Endothelial cell of umbilical vein (primary cell): Measurements from ENCODE around the gene RBMS2. TPM values are rescaled to one million over a fixed set of nuclear protein-coding genes. Genes with fewer than 3 reads are reported as not detected.

Source experiments
- BruUV-seq: library from RNA; stranded (reverse); fragments of 400-500 nt; replicated peaks from 2 replicates; lab custom pipeline; 2021; lab: Mats Ljungman, UMichigan
- CTCF ChIA-PET: fragments of 300-600, 350-600 bp; sonication (Branson Sonifier 250); formaldehyde crosslinking; loops from one replicate; lab custom pipeline; 2021; ENCODE audit warnings: antibody characterized with exemption, inconsistent platforms; lab: Charles Lee
- POLR2A ChIA-PET: fragments of 300-600, 350-600 bp; sonication (Branson Sonifier 250); formaldehyde crosslinking; loops from one replicate; lab custom pipeline; 2021; ENCODE audit warnings: antibody characterized with exemption, inconsistent platforms; lab: Charles Lee
- DNase-seq: peaks from one replicate; pipeline ENCODE4 v3.0.0-alpha.2; 2011; ENCODE audit warnings: low read depth, low spot score
- FAIRE-seq: peaks from 2 replicates; lab custom pipeline; 2011; peaks lifted over from hg19 to GRCh38; lab: Jason Lieb, UNC
- H2AFZ ChIP-seq: 2 replicates; pipeline ENCODE4 v1.6.0; 2012; ENCODE audit warnings: low read depth, low read length, control low read depth, inconsistent platforms
- H3K27ac ChIP-seq: 2 replicates; pipeline ENCODE4 v1.5.1; 2011; ENCODE audit warnings: low read depth, mild to moderate bottlenecking, control low read depth, low read length, moderate library complexity; ENCODE audit not compliant: insufficient read depth
- H3K27me3 ChIP-seq, 2 experiments: 2 replicates each; pipeline versions ENCODE4 v1.6.0 to v1.6.1; 2011; ENCODE audit warnings: low read length in 2 of 2, mixed read lengths in 1 of 2; ENCODE audit not compliant: control insufficient read depth in 2 of 2, insufficient read depth in 2 of 2
- H3K36me3 ChIP-seq, 2 experiments: 2 replicates in 1 of 2; 3 replicates in 1 of 2; pipeline ENCODE4 v1.5.1; 2011; ENCODE audit warnings: low read length in 2 of 2, mild to moderate bottlenecking in 1 of 2, moderate library complexity in 1 of 2; ENCODE audit not compliant: control insufficient read depth in 2 of 2, insufficient read depth in 2 of 2; ENCODE audit errors: extremely low read depth in 1 of 2
- H3K4me1 ChIP-seq: 3 replicates; pipeline ENCODE4 v1.5.1; 2011; ENCODE audit warnings: mild to moderate bottlenecking, low read length; ENCODE audit not compliant: control insufficient read depth, insufficient read depth; ENCODE audit errors: extremely low read depth
- H3K4me2 ChIP-seq: 2 replicates; pipeline ENCODE4 v1.6.1; 2011; ENCODE audit warnings: low read length, control low read depth, mixed read lengths; ENCODE audit not compliant: insufficient read depth
- H3K4me3 ChIP-seq, 3 experiments: fragments of 200-600 bp in 1 of 3; sonication (generic), shearing (Covaris generic) in 1 of 3; replicated peaks in 1 of 3; 2 replicates each; pipeline ENCODE4 v1.5.1; 2011 to 2016; ENCODE audit warnings: control low read depth in 3 of 3, low read length in 3 of 3, mild to moderate bottlenecking in 2 of 3, inconsistent platforms in 1 of 3, low read depth in 1 of 3, moderate library complexity in 1 of 3; ENCODE audit not compliant: insufficient read depth in 1 of 3
- H3K79me2 ChIP-seq: 2 replicates; pipeline ENCODE4 v1.6.0; 2012; ENCODE audit warnings: low read length, inconsistent platforms; ENCODE audit not compliant: control insufficient read depth, insufficient read depth
- H3K9ac ChIP-seq: replicated peaks from 2 replicates; pipeline ENCODE3; 2011; ENCODE audit warnings: low read length, control low read depth; ENCODE audit not compliant: insufficient read depth; ENCODE audit errors: extremely low read depth
- H3K9me1 ChIP-seq: replicated peaks from 3 replicates; pipeline ENCODE4 v1.6.0; 2011; ENCODE audit warnings: mild to moderate bottlenecking, low read length; ENCODE audit not compliant: control insufficient read depth, insufficient read depth; ENCODE audit errors: extremely low read depth
- H3K9me3 ChIP-seq: replicated peaks from 2 replicates; pipeline ENCODE4 v1.5.1; 2012; ENCODE audit warnings: low read length, inconsistent platforms; ENCODE audit not compliant: control insufficient read depth, insufficient read depth
- H4K20me1 ChIP-seq: replicated peaks from 2 replicates; pipeline ENCODE3; 2011; ENCODE audit warnings: mild to moderate bottlenecking, low read length; ENCODE audit not compliant: control insufficient read depth, insufficient read depth; ENCODE audit errors: extremely low read depth
- CTCF ChIP-seq, 2 donors: IDR thresholded peaks; 1 replicate in 1 of 2; 2 replicates in 1 of 2; pipeline ENCODE4 v1.5.1; 2011; ENCODE audit warnings: low read length in 2 of 2, mild to moderate bottlenecking in 2 of 2, moderate library complexity in 2 of 2, control low read depth in 1 of 2, inconsistent platforms in 1 of 2, low read depth in 1 of 2; ENCODE audit not compliant: insufficient read depth in 1 of 2; ENCODE audit errors: extremely low read depth in 1 of 2
- EZH2 ChIP-seq: IDR thresholded peaks from 2 replicates; pipeline ENCODE4 v1.6.1; 2012; ENCODE audit warnings: borderline replicate concordance, low read depth, mild to moderate bottlenecking, moderate library complexity, low read length, inconsistent platforms; ENCODE audit not compliant: severe bottlenecking
- FOS ChIP-seq: IDR thresholded peaks from 2 replicates; pipeline ENCODE4 v1.6.1; 2011; ENCODE audit warnings: mild to moderate bottlenecking, low read length, moderate library complexity, borderline replicate concordance; ENCODE audit not compliant: insufficient read depth
- GATA2 ChIP-seq: IDR thresholded peaks from 2 replicates; pipeline ENCODE4 v1.7.0; 2011; ENCODE audit warnings: low read depth, mild to moderate bottlenecking, moderate library complexity, mixed read lengths, low read length; ENCODE audit not compliant: insufficient read length, insufficient read depth
- JUN ChIP-seq: IDR thresholded peaks from 2 replicates; pipeline ENCODE4 v1.6.1; 2011; ENCODE audit warnings: borderline replicate concordance, low read depth; ENCODE audit not compliant: insufficient read length, insufficient read depth
- MAX ChIP-seq: IDR thresholded peaks from 2 replicates; pipeline ENCODE4 v1.6.1; 2011; ENCODE audit not compliant: insufficient read depth, insufficient read length
- MYC ChIP-seq: IDR thresholded peaks from one replicate; pipeline ENCODE4 v1.6.1; 2011; ENCODE audit warnings: mild to moderate bottlenecking, low read depth, low read length
- POLR2A ChIP-seq: IDR thresholded peaks from 2 replicates; pipeline ENCODE4 v1.6.1; 2012; ENCODE audit warnings: low read depth, mild to moderate bottlenecking, control low read depth, low read length
- POLR2AphosphoS5 ChIP-seq: IDR thresholded peaks from 2 replicates; pipeline ENCODE4 v1.6.1; 2012; ENCODE audit warnings: low read depth, mild to moderate bottlenecking, control low read depth, low read length, moderate library complexity; ENCODE audit not compliant: insufficient read depth
- dilution Hi-C: fragments of 300-500 bp; cut with MboI; formaldehyde crosslinking; loops from one replicate; pipeline ENCODE4 v1.15.0; 2019; ENCODE audit warnings: low sequenced_read_pairs; ENCODE audit not compliant: extremely low pct_ligation_motif_present
- intact Hi-C: fragments of 100-400 bp; cut with micrococcal nuclease; formaldehyde crosslinking; loops from one replicate; pipeline ENCODE4 v1.10.0; 2022
- polyA plus RNA-seq, 4 experiments: library from polyadenylated mRNA; depleted of rRNA in 3 of 4; stranded (reverse) in 3 of 4; unstranded in 1 of 4; fragments of >200 nt; gene quantifications; 2 replicates each; pipeline versions ENCODE4 v1.2.1 to v1.2.3, GENCODE V29; 2011 to 2012; ENCODE audit warnings: missing spikeins in 1 of 4
- total RNA-seq: library from RNA; stranded (reverse); gene quantifications from 2 replicates; pipeline ENCODE4 v1.2.3, GENCODE V29; 2021

Gene RBMS2
- total and polyA plus RNA-seq, 2 donors (not counting 3 experiments of a cell fraction or from before 2014, with no cell fraction given): 66.8 to 103 TPM

DNA sequence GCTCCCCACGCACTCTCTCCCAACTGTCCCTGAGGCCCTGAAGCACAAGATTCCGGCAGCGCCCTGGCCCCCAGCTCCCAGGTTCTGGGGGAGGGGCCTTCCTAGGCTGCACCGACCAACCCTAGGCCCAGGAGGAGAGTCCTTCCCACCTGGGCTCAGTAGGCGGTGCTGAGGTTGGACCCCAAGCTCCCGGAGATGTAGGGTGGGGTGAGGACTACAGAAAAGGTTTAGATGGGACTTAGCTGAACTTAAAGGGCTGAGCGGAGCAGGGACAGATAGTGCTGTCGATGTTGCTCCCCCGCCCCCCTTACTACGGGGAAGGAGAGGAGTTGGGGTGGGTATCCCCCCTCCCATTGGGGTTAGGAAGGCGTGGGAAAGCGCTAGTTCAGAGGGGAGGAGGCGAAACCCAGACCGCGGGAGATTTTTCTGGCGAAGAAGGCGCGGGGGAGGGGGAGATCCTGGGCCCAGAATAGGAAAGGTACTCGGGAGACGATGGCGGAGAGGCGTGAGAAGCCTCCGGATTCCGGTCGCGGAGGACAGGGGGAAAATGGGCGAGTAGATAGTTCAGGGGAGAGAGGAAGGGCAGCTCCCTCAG is 112.7 kb downstream of the RBMS2 start:
- TF ChIP-seq MAX (no peak), POLR2A (no peak), POLR2AphosphoS5 (no peak), MYC (no peak), GATA2 (no peak), FOS (no peak), EZH2 (no peak), CTCF (IDR thresholded peaks at IDR 0.05; ENCODE audit: extremely low read depth in 1 of 2, insufficient read depth in 1 of 2, low read depth in 1 of 2, low read length in 2 of 2) (no peak), JUN (no peak)
- peaks cover 11 to 13% of the 10 kb centered on the region in 2 experiments for H3K36me3 ChIP-seq
- H2AFZ ChIP-seq: peak overlapping the region; percentile 28
- no peak overlapping the region for H3K27ac ChIP-seq
- intact Hi-C loops: no loop called here
- POLR2A ChIA-PET: no interaction called here
- H3K9me1 ChIP-seq: no peaks in the 10 kb centered on the region
- FAIRE-seq: no peak
- peak; percentile 23 for DNase-seq
- H3K27me3 ChIP-seq: no peaks in the 10 kb centered on the region
- peak overlapping the region; percentile 21 to 76 (median 60) for H3K4me3 ChIP-seq
- dilution Hi-C loops: no loop called here
- CTCF ChIA-PET: interaction anchor here (0.7 to 3.9 kb wide), 6 partner anchors 9 to 121 kb away, joined by 3 to 150 read pairs (median 39); partner anchors contain the start of gene RBMS2
- H3K9ac ChIP-seq: peak overlapping the region; percentile 44
- peaks cover 42% of the 10 kb centered on the region for H3K4me1 ChIP-seq
- no peaks in the 10 kb centered on the region for H3K9me3 ChIP-seq
- BruUV-seq: no TSS peak
- peaks cover 22% of the 10 kb centered on the region for H3K79me2 ChIP-seq
- peak overlapping the region; percentile 71 for H3K4me2 ChIP-seq
- no peaks in the 10 kb centered on the region for H4K20me1 ChIP-seq
